PC-9 (cell line): ENCODE measurements around the gene SRBD1. TPM values are rescaled to one million over a fixed set of nuclear protein-coding genes. Genes with fewer than 3 reads are reported as not detected.

Experiments used
- BruUV-seq: library from RNA; stranded (reverse); fragments of 400-500 nt; replicated peaks from 2 replicates; lab custom pipeline; 2021; lab: Mats Ljungman, UMichigan
- CTCF ChIA-PET: fragments of 300-600 bp; sonication (Branson Sonifier 250); formaldehyde crosslinking; loops from one replicate; lab custom pipeline; 2022; ENCODE audit warnings: antibody characterized with exemption; lab: Charles Lee
- POLR2A ChIA-PET: fragments of 300-600 bp; sonication (Branson Sonifier 250); formaldehyde crosslinking; loops from one replicate; lab custom pipeline; 2022; ENCODE audit warnings: antibody characterized with exemption; ENCODE audit not compliant: unreplicated experiment; lab: Charles Lee
- DNase-seq, 2 experiments: peaks; one replicate each; pipeline versions ENCODE4 v3.0.0 to v3.0.0-alpha.2; 2015 to 2022; ENCODE audit warnings: mixed read lengths in 1 of 2
- H2AFZ ChIP-seq: fragments of 200-600 bp; sonication (generic); 2 replicates; pipeline ENCODE4 v1.8.1; 2017; ENCODE audit warnings: antibody characterized with exemption
- H3F3A ChIP-seq: fragments of 200-600 bp; sonication (generic); 2 replicates; pipeline ENCODE4 v1.8.1; 2017; ENCODE audit warnings: antibody characterized with exemption, mild to moderate bottlenecking, low read depth; ENCODE audit not compliant: insufficient read depth
- H3K27ac ChIP-seq: fragments of 200-600 bp; sonication (generic); 2 replicates; pipeline ENCODE4 v1.6.1; 2016; ENCODE audit warnings: mixed run types
- H3K27me3 ChIP-seq: fragments of 200-600 bp; sonication (generic); 2 replicates; pipeline ENCODE4 v1.6.1; 2016; ENCODE audit warnings: low read depth, mixed run types; ENCODE audit not compliant: insufficient read depth
- H3K36me3 ChIP-seq: fragments of 200-600 bp; sonication (generic); 2 replicates; pipeline ENCODE4 v1.6.1; 2016; ENCODE audit warnings: low read depth, mixed run types
- H3K4me1 ChIP-seq: fragments of 200-600 bp; sonication (generic); replicated peaks from 2 replicates; pipeline ENCODE4 v1.6.1; 2016; ENCODE audit warnings: mixed run types; ENCODE audit not compliant: insufficient read depth
- H3K4me2 ChIP-seq: fragments of 200-600 bp; sonication (generic); 2 replicates; pipeline ENCODE4 v1.6.1; 2017; ENCODE audit warnings: mixed run types
- H3K4me3 ChIP-seq: fragments of 200-600 bp; sonication (generic); 2 replicates; pipeline ENCODE4 v1.6.1; 2016; ENCODE audit warnings: mixed run types
- H3K79me2 ChIP-seq: fragments of 200-600 bp; sonication (generic); 2 replicates; pipeline ENCODE4 v1.6.1; 2017; ENCODE audit warnings: low read depth, mixed run types
- H3K9me2 ChIP-seq: fragments of 200-600 bp; sonication (generic); 2 replicates; pipeline ENCODE4 v1.8.1; 2017; ENCODE audit warnings: mild to moderate bottlenecking; ENCODE audit not compliant: insufficient read depth
- H3K9me3 ChIP-seq: fragments of 200-600 bp; sonication (generic); 2 replicates; pipeline ENCODE4 v1.8.1; 2016; ENCODE audit warnings: low read depth; ENCODE audit not compliant: insufficient read depth
- H4K20me1 ChIP-seq: fragments of 200-600 bp; sonication (generic); 2 replicates; pipeline ENCODE4 v1.8.1; 2017; ENCODE audit not compliant: insufficient read depth
- EZH2 ChIP-seq: fragments of 200-600 bp; sonication (generic); IDR thresholded peaks from 2 replicates; pipeline ENCODE4 v1.8.0; 2017; ENCODE audit warnings: antibody characterized with exemption, low read depth
- intact Hi-C: fragments of 100-400 bp; cut with micrococcal nuclease; formaldehyde crosslinking; loops from one replicate; pipeline ENCODE4 v1.10.0; 2022; ENCODE audit not compliant: unreplicated experiment
- total RNA-seq: library from RNA; stranded (reverse); gene quantifications from 2 replicates; pipeline ENCODE4 v1.2.3, GENCODE V29; 2021
- TF ChIP-seq, protein P1 (sequence below): fragments of 200-600 bp; sonication (generic); conservative IDR thresholded peaks from 2 replicates; pipeline ENCODE4 v1.6.1; 2017; ENCODE audit warnings: mixed run types, antibody characterized with exemption, mild to moderate bottlenecking, moderate library complexity

The SRBD1 gene
- total RNA-seq, 1 experiment from 2014 or later = 17.8 TPM

DNA sequence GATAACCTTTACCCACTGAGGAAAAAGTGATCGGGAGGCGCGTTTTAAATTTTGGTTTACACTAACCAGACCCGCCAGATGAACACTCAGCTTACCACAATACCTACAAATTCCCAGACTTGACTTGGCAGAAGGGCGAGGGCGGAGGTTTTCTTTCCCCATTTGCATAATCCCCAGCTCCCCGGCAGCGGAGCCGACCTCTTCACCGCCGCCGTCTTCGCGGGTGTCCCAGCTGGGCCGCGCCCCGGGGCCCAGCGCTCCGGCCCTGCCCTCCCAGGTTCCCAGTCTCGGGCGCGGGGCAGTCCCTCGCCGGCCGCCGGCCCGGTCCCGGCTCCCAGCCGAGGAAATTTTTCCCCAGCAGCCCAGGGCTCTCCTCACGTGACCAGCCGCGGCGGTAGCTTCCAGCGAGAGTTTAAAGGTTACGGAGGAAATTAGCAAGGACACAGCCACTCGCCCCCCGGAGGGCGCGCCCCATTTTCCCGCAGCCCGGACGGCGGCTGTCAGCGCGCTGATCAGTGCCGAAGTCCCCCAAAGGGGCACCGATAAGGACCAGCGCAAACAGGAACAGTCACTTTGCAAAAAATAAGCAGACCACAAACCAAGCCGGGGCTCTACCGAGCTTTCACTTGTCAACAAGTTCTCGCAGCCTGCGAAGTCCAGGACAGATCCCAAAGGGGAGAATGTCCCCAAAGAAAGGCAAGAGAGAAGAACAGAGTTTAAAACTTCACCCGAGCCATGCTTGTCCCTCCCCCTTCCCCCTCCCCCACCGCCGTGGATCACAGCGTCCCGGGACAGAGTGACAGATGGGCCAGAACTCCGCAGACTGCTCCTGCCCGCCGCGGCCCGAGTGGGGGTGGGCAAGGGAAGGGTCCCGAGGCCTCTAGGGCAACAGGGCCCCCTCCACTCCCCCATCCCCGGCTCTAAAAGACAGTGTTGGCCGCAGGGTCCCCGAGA lies 39.1 kb upstream of the SRBD1 start:
- ChIA-PET POLR2A (interaction anchor here (0.5 to 1.2 kb wide), 6 partner anchors 34 to 1531 kb away, joined by 3 to 6 read pairs (median 3); partner anchors contain the start of gene SRBD1), CTCF (interaction anchor here (0.6 to 1.0 kb wide), 4 partner anchors 9 to 286 kb away, joined by 3 to 5 read pairs (median 4); no protein-coding TSS in a partner anchor)
- no peaks in the 10 kb centered on the region for H3K36me3 ChIP-seq
- peaks cover 12% of the 10 kb centered on the region; the same call in 1 of the 2 replicates for H4K20me1 ChIP-seq
- peak overlapping the region; percentile 94 for H3K4me3 ChIP-seq
- H3F3A ChIP-seq = peaks cover 23% of the 10 kb centered on the region
- H3K27ac ChIP-seq = peak overlapping the region; percentile 67
- intact Hi-C loops = loop anchor here (2.0 to 5.0 kb wide), 3 partner anchors 63 to 272 kb away; no protein-coding TSS in a partner anchor
- H3K4me1 ChIP-seq = peaks cover 20% of the 10 kb centered on the region
- peak overlapping the region; percentile 84 for H3K4me2 ChIP-seq
- TF ChIP-seq, protein P1, sequence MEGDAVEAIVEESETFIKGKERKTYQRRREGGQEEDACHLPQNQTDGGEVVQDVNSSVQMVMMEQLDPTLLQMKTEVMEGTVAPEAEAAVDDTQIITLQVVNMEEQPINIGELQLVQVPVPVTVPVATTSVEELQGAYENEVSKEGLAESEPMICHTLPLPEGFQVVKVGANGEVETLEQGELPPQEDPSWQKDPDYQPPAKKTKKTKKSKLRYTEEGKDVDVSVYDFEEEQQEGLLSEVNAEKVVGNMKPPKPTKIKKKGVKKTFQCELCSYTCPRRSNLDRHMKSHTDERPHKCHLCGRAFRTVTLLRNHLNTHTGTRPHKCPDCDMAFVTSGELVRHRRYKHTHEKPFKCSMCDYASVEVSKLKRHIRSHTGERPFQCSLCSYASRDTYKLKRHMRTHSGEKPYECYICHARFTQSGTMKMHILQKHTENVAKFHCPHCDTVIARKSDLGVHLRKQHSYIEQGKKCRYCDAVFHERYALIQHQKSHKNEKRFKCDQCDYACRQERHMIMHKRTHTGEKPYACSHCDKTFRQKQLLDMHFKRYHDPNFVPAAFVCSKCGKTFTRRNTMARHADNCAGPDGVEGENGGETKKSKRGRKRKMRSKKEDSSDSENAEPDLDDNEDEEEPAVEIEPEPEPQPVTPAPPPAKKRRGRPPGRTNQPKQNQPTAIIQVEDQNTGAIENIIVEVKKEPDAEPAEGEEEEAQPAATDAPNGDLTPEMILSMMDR = no peak; the same call in 1 of the 2 replicates
- no peak for TF ChIP-seq EZH2
- H3K9me2 ChIP-seq = no peaks in the 10 kb centered on the region
- H3K79me2 ChIP-seq = peaks cover 36% of the 10 kb centered on the region
- H3K9me3 ChIP-seq = no peaks in the 10 kb centered on the region; the same call in 1 of the 2 replicates
- peak; percentile 63 to 65 for DNase-seq
- no TSS peak for BruUV-seq
- peak overlapping the region; percentile 94 for H2AFZ ChIP-seq
- no peaks in the 10 kb centered on the region for H3K27me3 ChIP-seq

DNA sequence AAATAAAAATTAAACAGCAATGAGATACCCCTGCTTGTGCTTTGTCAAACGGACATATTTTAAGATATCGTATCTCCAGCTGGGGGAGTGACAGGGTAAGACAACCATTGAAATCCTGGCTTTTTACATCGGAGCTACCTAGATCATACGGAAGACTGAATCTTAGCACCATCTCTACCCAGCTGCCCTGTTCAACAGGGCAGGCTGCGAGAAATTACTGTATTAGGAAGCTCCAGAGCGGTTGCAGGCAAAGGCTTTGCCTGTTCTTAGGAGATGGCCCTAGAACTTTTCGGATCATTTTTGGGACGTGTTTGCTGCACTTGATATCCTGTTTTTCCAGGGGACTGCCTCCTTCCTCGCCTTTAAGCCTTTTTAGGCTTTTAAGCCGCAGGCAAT lies 38.4 kb upstream of the SRBD1 start:
- H3K9me3 ChIP-seq = no peaks in the 10 kb centered on the region; the same call in 1 of the 2 replicates
- H3K4me1 ChIP-seq = peaks cover 17% of the 10 kb centered on the region
- peak overlapping the region; percentile 94 for H3K4me3 ChIP-seq
- peaks cover 12% of the 10 kb centered on the region; the same call in 1 of the 2 replicates for H4K20me1 ChIP-seq
- H2AFZ ChIP-seq = peak overlapping the region; percentile 94
- ChIA-PET CTCF (interaction anchor here (0.7 to 1.0 kb wide), 3 partner anchors 129 to 287 kb away, joined by 3 to 5 read pairs (median 4); no protein-coding TSS in a partner anchor), POLR2A (interaction anchor here (0.6 to 1.2 kb wide), 3 partner anchors 34 to 298 kb away, joined by 3 to 6 read pairs (median 3); no protein-coding TSS in a partner anchor)
- no peaks in the 10 kb centered on the region for H3K27me3 ChIP-seq
- peak overlapping the region; percentile 67 for H3K27ac ChIP-seq
- TF ChIP-seq EZH2 = no peak
- TF ChIP-seq, protein P1 = no peak; the same call in 1 of the 2 replicates
- peak overlapping the region; percentile 84 for H3K4me2 ChIP-seq
- no peaks in the 10 kb centered on the region for H3K36me3 ChIP-seq
- TSS peak; percentile 48 for BruUV-seq
- H3F3A ChIP-seq = peaks cover 23% of the 10 kb centered on the region
- intact Hi-C loops = no loop called here
- DNase-seq = no peak
- peaks cover 29% of the 10 kb centered on the region for H3K79me2 ChIP-seq
- no peaks in the 10 kb centered on the region for H3K9me2 ChIP-seq

DNA sequence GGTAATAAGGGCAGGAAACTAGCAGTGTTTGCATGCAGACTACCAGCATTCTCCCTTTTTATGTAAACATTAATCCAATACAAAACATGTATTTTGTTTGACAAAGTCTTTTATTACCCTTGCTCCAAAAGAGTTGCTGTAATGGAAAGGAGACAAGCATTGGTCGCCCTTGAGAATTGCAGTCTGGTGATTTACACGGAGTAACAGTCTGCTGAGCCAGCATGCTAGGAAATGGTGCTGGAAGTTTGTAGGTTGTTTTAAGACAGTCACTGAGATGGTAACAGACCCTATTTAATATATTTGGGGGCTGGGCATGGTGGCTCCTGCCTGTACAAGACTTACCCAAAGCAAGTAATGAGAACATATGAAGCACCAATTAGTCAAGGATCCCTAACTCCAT lies 37.6 kb upstream of the SRBD1 start:
- no peak for DNase-seq
- no peaks in the 10 kb centered on the region; the same call in 1 of the 2 replicates for H3K9me3 ChIP-seq
- H2AFZ ChIP-seq = no peak overlapping the region
- CTCF ChIA-PET = no interaction called here
- no peak for TF ChIP-seq EZH2
- TF ChIP-seq, protein P1 = no peak
- no peaks in the 10 kb centered on the region for H3K9me2 ChIP-seq
- H3K79me2 ChIP-seq = peaks cover 21% of the 10 kb centered on the region
- H3K27ac ChIP-seq = no peak overlapping the region
- intact Hi-C loops = no loop called here
- no peaks in the 10 kb centered on the region for H3K36me3 ChIP-seq
- no peak overlapping the region for H3K4me3 ChIP-seq
- H4K20me1 ChIP-seq = 0 out of 2 replicates have a peak, but pooled peaks cover 3% of the 10 kb centered on the region
- H3F3A ChIP-seq = peaks cover 23% of the 10 kb centered on the region
- POLR2A ChIA-PET = no interaction called here
- H3K4me2 ChIP-seq = no peak overlapping the region
- peaks cover 14% of the 10 kb centered on the region for H3K4me1 ChIP-seq
- H3K27me3 ChIP-seq = no peaks in the 10 kb centered on the region
- no TSS peak for BruUV-seq
